Skeletal muscle tissue (tissue), 4 donors: Measurements from ENCODE around the gene CGB7. TPM values are rescaled to one million over a fixed set of nuclear protein-coding genes. Genes with fewer than 3 reads are reported as not detected.
"Not testable (repeated sequence)": the region's sequence is repeated elsewhere in the genome, so short reads cannot be mapped to it uniquely, and the experiment has no call there.

Experiments
- H3K27ac ChIP-seq: one replicate; pipeline ENCODE4 v1.7.0; 2013; ENCODE audit warnings: mild to moderate bottlenecking, low read depth, low read length, inconsistent platforms
- H3K27me3 ChIP-seq, 3 donors: one replicate each; pipeline ENCODE4 v1.7.0; 2013; ENCODE audit warnings: low read length in 3 of 3; ENCODE audit not compliant: control insufficient read depth in 3 of 3, insufficient read depth in 3 of 3
- H3K36me3 ChIP-seq, 3 donors: one replicate each; pipeline ENCODE4 v1.7.0; 2013; ENCODE audit warnings: low read length in 3 of 3; ENCODE audit not compliant: control insufficient read depth in 3 of 3, insufficient read depth in 3 of 3
- H3K4me1 ChIP-seq, 3 donors: one replicate each; pipeline ENCODE4 v1.7.0; 2013; ENCODE audit warnings: low read length in 3 of 3, mild to moderate bottlenecking in 3 of 3; ENCODE audit not compliant: control insufficient read depth in 3 of 3, insufficient read depth in 3 of 3
- H3K4me3 ChIP-seq, 3 donors: one replicate each; pipeline ENCODE4 v1.7.0; 2013; ENCODE audit warnings: low read length in 3 of 3
- H3K9ac ChIP-seq, 3 donors: one replicate each; pipeline ENCODE4 v1.7.0; 2013; ENCODE audit warnings: low read length in 3 of 3, mild to moderate bottlenecking in 3 of 3, moderate library complexity in 2 of 3, low read depth in 1 of 3
- H3K9me3 ChIP-seq, 3 donors: one replicate each; pipeline ENCODE4 v1.7.0; 2013; ENCODE audit warnings: low read length in 3 of 3; ENCODE audit not compliant: control insufficient read depth in 3 of 3
- total RNA-seq: library from RNA; depleted of rRNA; stranded (reverse); fragments of >200 nt; gene quantifications from one replicate; pipeline ENCODE4 v1.2.3, GENCODE V29; 2014
- donor health status: Osteomylitis.

CGB7 gene
- total RNA-seq, 1 donor from 2014 or later, result 0.52 TPM

DNA sequence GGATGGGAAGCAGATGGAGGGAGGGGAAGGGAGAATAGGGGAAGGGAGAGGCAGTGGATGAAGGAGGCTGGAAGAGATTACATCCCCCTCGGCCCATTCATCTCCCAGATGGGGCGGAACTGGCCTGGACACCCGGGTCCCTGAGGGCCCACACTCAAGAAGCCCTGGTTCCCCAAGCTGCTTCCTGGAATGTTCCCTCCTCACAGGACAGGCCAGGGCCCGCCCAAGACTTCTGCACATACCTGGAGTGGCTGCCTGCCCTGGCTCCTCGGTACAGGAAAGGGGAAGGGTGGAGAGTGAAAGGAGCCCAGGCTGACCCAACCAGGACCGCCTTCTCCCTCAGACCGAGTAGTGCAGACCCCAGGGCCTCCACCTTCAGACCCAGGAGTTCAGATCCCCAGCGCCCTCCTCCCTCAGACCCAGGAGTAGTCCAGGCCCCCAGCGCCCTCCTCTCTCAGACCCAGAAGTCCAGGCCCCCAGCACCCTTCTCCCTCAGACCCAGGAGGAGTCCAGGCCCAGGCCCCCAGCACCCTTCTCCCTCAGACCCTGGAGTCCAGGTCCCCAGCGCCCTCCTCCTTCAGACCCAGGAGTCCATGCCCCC lies 6.6 kb upstream of the CGB7 start:
- H3K9me3 ChIP-seq, result no peaks in the 10 kb centered on the region
- peaks cover 27 to 34% (median 30%) of the 10 kb centered on the region in 3 donors for H3K4me1 ChIP-seq
- peaks cover 0 to 11% (median 3%) of the 10 kb centered on the region in 3 donors for H3K27me3 ChIP-seq
- H3K27ac ChIP-seq, result peak overlapping the region; percentile 97
- H3K9ac ChIP-seq, result peak overlapping the region in 2 of 3 donors; percentile 38 to 45
- no peak overlapping the region for H3K4me3 ChIP-seq
- H3K36me3 ChIP-seq, result no peaks in the 10 kb centered on the region

DNA sequence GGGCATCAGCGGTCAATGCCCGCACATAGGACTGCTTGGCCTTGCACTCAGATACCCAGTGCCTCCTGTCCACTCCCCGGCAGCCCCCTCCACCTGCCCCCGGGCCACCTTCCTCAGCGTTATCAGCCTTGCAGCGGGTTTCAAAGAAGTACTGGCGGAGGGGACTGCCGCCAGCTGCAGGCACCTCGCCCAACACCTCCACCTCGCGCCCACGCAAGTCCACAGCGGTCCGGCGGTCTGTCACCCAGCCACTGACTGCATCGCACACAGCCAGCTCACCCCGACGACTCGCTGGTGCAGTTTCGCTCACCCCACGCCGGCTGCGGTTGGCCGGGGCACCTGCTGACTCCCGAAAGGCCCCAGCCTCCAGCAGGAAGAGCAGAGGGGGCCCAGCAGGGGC lies 3.9 kb upstream of the CGB7 start:
- H3K9me3 ChIP-seq, result no peaks in the 10 kb centered on the region
- no peaks in the 10 kb centered on the region for H3K36me3 ChIP-seq
- no peak overlapping the region for H3K4me3 ChIP-seq
- H3K27ac ChIP-seq, result no peak overlapping the region
- no peak overlapping the region for H3K9ac ChIP-seq
- peaks cover 0 to 11% (median 3%) of the 10 kb centered on the region in 3 donors for H3K27me3 ChIP-seq
- peaks cover 16 to 29% (median 28%) of the 10 kb centered on the region in 3 donors for H3K4me1 ChIP-seq

DNA sequence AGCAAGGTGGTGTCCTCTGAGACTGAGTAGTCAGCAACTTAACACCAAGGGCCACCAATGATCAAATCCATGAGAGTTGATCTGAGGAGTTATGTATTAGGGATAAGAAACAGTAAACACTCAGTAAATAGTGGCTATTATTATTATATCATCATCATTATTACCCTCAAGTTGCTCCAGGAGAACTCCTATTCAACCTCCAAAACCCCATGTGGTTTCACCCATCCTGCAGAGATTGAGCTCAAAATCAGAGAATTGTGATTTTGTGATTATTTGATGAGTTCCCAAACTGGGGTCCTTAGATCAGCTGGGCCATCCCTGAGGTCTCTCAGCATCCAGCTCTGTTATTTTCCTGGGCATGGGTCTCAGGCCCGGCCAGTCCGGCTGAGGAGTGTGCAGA lies 3.5 kb upstream of the CGB7 start:
- H3K27me3 ChIP-seq, result peaks cover 0 to 11% (median 3%) of the 10 kb centered on the region in 3 donors
- no peak overlapping the region for H3K4me3 ChIP-seq

DNA sequence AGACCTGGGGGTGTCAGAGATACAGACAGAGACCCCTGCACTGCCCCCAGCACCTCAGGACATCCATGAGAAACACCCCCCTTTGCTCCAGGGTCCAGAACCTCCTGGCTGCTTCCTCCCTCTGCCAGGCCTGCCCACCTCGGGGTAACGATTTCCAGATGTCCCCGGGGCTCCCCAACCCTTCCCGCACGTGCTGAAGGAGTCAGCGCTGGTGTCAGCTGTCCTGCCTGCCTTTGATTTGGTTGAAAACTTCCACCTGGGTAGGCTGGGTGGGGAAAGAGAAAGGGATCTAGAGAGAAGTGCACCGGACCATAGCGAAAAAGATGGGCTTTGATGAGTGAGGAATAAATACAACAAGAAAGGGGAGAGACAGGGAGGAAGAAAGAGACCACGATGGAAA lies 1.5 kb upstream of the CGB7 start:
- no peak overlapping the region for H3K9ac ChIP-seq
- H3K36me3 ChIP-seq, result no peaks in the 10 kb centered on the region
- H3K9me3 ChIP-seq, result no peaks in the 10 kb centered on the region
- no peak overlapping the region for H3K27ac ChIP-seq
- no peak overlapping the region for H3K4me3 ChIP-seq
- H3K4me1 ChIP-seq, result peaks cover 15 to 28% (median 20%) of the 10 kb centered on the region in 3 donors
- H3K27me3 ChIP-seq, result peaks cover 0 to 13% (median 0%) of the 10 kb centered on the region in 3 donors

More for the DNA sequence above, 3.5 kb upstream of the CGB7 start:
- H3K9ac ChIP-seq, result no peak overlapping the region
- no peak overlapping the region for H3K27ac ChIP-seq
- no peaks in the 10 kb centered on the region for H3K9me3 ChIP-seq
- no peaks in the 10 kb centered on the region for H3K36me3 ChIP-seq
- peaks cover 13 to 30% (median 26%) of the 10 kb centered on the region in 3 donors for H3K4me1 ChIP-seq

DNA sequence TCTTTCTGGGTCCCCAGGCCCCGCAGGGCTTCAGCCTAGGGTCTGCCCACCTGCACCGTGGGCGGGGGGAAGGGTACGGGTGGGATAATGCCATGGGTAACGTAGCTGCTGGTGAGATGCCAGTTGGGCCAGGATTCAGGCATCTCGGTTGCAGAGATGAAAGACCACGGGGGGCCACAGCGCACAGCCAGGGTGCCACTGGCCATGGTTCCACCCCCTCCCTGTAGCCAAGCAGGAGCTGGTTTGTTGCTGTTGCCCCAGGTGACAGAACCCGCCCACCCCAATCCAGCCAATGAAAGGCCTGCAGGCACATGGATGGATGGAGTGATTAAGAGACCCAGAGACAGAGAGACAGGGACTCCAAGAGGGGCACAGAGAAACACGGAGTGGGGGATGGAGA lies 1.0 kb upstream of the CGB7 start:
- no peaks in the 10 kb centered on the region for H3K36me3 ChIP-seq
- H3K27ac ChIP-seq, result no peak overlapping the region
- peaks cover 0 to 8% (median 0%) of the 10 kb centered on the region in 3 donors for H3K27me3 ChIP-seq
- peaks cover 15 to 27% (median 20%) of the 10 kb centered on the region in 3 donors for H3K4me1 ChIP-seq
- H3K9me3 ChIP-seq, result no peaks in the 10 kb centered on the region
- peak overlapping the region in 1 of 3 donors; percentile 32 for H3K4me3 ChIP-seq
- peak overlapping the region in 1 of 3 donors; percentile 16 for H3K9ac ChIP-seq

DNA sequence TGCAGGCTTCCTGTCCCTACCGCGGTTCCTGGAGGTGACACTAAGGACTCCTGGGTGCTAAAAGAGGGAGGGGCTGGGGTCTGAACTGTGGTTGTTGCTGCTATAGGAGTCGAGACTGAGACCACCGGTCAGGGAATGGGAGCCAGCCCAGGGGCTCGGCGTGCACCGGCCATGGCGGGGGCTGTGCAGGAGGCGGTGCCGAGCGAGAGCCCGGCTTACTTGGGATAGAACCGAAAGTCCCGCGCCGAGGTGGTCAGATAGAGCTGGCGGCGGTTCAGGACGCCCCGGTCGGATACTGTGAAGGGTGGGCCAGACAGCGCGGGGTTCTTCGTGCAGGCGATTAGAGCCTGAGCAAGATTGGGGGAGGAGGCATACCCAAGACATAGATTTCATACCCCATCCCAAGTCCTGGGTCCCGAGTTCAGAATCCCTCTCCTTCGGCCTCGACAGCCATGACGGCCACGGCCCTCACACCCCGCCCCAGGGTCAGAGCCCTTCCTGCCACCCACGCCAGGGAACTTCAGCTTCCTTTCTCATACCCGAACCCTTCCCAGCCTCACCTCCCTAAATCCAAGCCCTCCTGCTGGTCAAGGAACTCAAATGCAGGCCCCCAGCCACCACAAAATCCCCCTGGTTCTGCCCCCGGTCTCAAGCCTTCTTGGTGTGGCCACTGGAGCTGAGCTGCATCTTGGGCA lies 500 bp downstream of the CGB7 start:
- Histone ChIP-seq H3K4me1 (peaks cover 15 to 27% (median 20%) of the 10 kb centered on the region in 3 donors), H3K9ac (peak overlapping the region; percentile 70 to 87 (median 77)), H3K4me3 (peak overlapping the region; percentile 66 to 81 (median 70))
- not testable (repeated sequence) for H3K36me3 ChIP-seq, H3K27ac ChIP-seq, H3K27me3 ChIP-seq, H3K9me3 ChIP-seq

DNA sequence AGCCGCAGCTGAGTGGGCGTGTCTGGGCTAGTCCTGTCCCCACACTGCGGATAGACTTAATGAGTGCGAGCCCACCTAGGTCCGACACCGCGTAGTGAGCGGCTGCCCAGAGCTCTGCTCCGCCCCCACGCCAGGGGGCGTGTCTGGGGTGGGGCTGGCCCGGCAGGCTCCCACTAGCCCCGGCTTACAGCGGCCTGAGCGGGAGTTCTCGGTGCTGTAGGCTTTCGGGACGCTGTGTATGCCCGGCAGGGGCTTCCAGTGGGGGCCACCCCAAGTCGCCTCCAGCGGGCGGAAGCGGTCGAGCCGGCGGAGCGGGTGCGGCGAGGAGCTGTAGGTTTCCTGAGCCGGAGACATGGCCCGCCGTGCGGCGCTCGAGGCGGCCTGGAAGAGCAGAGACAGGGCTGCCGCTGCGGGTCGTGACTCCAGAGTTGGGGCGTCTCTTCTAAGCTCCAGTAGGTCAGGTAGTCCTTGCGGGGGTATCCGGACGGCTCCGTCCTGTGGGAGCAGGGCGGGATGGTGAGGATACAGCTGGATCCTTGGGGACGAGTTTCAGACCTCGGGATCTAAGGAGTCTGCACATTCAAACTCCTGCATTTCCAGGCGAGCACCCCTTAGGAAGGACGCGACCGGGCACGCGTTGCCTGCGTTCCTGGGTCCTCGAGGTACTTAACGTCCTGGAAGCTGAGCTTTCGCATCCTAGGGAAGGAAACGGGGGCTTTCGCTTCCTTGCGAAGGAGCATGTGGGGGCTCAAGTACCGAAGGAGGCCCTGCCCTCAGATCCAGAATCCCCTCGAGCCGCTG lies 1.2 kb downstream of the CGB7 start:
- Histone ChIP-seq H3K4me1 (peaks cover 15 to 27% (median 20%) of the 10 kb centered on the region in 3 donors), H3K4me3 (peak overlapping the region; percentile 66 to 81 (median 70)), H3K27me3 (peaks cover 0 to 5% (median 0%) of the 10 kb centered on the region in 3 donors), H3K36me3 (no peaks in the 10 kb centered on the region), H3K9ac (peak overlapping the region; percentile 70 to 87 (median 77)), H3K9me3 (no peaks in the 10 kb centered on the region), H3K27ac (no peak overlapping the region)

DNA sequence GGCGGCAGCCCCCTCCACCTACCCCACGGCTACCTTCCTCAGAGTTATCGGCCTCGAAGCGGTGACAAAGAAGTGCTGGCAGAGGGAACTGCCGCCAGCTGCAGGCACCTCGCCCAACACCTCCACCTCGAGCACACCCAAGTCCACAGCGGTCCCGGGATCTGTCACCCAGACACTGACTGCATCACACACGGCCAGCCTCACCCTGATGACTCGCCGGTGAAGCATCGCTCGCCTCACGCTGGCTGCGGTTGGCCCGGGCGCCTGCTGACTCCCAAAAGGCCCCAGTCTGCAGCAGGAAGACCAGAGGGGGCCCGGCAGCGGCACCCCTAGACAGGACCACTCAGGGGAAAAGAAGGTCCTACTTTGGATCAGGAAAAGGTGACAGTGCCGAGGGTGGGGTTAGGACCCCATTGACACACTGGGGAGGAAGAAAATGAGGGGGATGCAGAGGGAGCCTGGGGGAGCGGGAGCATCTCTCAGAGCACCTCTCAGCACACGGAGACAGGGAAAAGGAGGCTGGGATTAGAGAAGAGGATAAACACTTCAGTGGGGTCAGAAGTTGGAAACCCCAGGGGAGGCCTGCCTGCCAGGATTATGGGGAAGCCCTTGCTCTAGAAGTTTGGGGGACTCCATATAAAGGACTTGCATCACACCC lies 7.0 kb downstream of the CGB7 start:
- not testable (repeated sequence) for H3K4me1 ChIP-seq, H3K9ac ChIP-seq, H3K36me3 ChIP-seq, H3K27me3 ChIP-seq, H3K9me3 ChIP-seq, H3K27ac ChIP-seq, H3K4me3 ChIP-seq

DNA sequence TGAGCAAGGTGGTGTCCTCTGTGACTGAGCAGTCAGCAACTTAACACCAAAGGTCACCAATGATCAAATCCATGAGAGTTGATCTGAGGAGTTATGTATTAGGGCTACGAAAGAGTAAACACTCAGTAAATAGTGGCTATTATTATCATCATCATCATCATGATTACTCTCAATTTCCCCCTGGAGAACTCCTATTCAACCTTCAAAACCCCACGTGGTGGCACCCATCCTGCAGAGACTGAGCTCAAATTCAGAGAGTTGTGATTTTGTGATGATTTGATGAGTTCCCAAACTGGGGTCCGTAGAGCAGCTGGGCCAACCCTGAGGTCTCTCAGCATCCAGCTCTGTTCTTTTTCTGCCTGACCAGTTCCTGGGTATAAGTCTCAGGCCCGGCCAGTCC lies 7.7 kb downstream of the CGB7 start:
- not testable (repeated sequence) for H3K9ac ChIP-seq, H3K9me3 ChIP-seq, H3K27ac ChIP-seq, H3K27me3 ChIP-seq, H3K4me3 ChIP-seq, H3K36me3 ChIP-seq, H3K4me1 ChIP-seq
